ENCODE measurements around the gene SERPINB8. TPM values are rescaled to one million over a fixed set of nuclear protein-coding genes. Genes with fewer than 3 reads are reported as not detected.

SERPINB8 gene
- total RNA-seq, 4 donors from 2014 or later: 6.2 to 18.4 (median 11.1) TPM

- intact Hi-C loops (cut with DNase I): no loop called here
- peaks cover 0 to 21% (median 0%) of the 10 kb centered on the region in 4 donors for H3K27me3 ChIP-seq
- no peak for TF ChIP-seq EP300 (IDR thresholded peaks at IDR 0.05)
- TF ChIP-seq POLR2AphosphoS5 (IDR thresholded peaks at IDR 0.05): no peak
- no peak for TF ChIP-seq POLR2A (IDR thresholded peaks at IDR 0.05; ENCODE audit: low read depth)
- TF ChIP-seq, protein P1, sequence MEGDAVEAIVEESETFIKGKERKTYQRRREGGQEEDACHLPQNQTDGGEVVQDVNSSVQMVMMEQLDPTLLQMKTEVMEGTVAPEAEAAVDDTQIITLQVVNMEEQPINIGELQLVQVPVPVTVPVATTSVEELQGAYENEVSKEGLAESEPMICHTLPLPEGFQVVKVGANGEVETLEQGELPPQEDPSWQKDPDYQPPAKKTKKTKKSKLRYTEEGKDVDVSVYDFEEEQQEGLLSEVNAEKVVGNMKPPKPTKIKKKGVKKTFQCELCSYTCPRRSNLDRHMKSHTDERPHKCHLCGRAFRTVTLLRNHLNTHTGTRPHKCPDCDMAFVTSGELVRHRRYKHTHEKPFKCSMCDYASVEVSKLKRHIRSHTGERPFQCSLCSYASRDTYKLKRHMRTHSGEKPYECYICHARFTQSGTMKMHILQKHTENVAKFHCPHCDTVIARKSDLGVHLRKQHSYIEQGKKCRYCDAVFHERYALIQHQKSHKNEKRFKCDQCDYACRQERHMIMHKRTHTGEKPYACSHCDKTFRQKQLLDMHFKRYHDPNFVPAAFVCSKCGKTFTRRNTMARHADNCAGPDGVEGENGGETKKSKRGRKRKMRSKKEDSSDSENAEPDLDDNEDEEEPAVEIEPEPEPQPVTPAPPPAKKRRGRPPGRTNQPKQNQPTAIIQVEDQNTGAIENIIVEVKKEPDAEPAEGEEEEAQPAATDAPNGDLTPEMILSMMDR (IDR thresholded peaks at IDR 0.05): no peak
- DNase-seq (ENCODE audit: extremely low spot score): no peak
- peaks cover 0 to 3% (median 0%) of the 10 kb centered on the region in 4 donors for H3K4me1 ChIP-seq
- no peaks in the 10 kb centered on the region for H3K36me3 ChIP-seq
- H3K4me3 ChIP-seq: no peak overlapping the region
- 44% methylated on average over 6 of the region's 6 CpGs for WGBS
- H3K27ac ChIP-seq (replicated peaks in 1 of 4): no peak overlapping the region
- H3K9me3 ChIP-seq: no peaks in the 10 kb centered on the region
Measured at GRCh38 chr18:64032312-64032711, 62.4 kb downstream of the SERPINB8 start.

DNA sequence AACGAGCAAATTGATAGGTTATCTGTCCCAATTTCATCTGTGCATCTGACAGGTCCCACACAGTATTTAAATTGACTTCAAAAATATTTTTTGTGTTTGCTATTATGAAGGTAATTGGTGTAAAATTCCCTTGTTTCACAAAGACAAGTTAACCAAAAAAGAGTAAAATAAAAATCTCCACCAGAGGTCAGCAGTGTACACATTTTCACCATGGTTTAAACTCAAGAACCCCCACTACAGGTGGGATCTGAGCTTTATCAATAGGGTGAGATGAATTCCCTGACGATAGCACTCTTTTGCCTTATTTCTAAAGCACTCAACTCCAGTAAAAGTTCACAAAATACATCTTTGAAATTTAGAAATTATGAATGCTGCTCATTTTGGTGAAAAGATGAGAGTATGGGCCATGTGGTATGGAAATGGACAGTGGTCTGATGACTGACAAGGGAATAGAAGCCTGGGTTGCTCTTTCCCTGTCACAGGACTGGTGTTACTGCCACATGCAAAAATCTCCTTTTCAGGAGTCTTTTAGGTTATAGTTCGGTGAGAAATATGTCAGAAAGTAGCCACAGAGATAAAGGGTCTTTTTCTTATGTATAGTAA is 68.0 kb downstream of the SERPINB8 start:
- DNase-seq (ENCODE audit: extremely low spot score): no peak
- H3K27ac ChIP-seq (replicated peaks in 1 of 4): no peak overlapping the region
- no peak for TF ChIP-seq POLR2AphosphoS5 (IDR thresholded peaks at IDR 0.05)
- TF ChIP-seq, protein P1 (IDR thresholded peaks at IDR 0.05): peak in 2 of 3 experiments; percentile 20 to 43
- intact Hi-C loops (cut with DNase I): no loop called here
- WGBS: 21% methylated on average over 3 of the region's 3 CpGs
- H3K4me3 ChIP-seq: no peak overlapping the region
- H3K36me3 ChIP-seq: no peaks in the 10 kb centered on the region
- H3K4me1 ChIP-seq: no peaks in the 10 kb centered on the region
- H3K27me3 ChIP-seq: no peaks in the 10 kb centered on the region
- peaks cover 0 to 6% (median under 1%) of the 10 kb centered on the region in 4 donors for H3K9me3 ChIP-seq

Other genes with a start within 250 kb of the SERPINB8 start
- gene SERPINB7, start 194.7 kb upstream of the SERPINB8 start, total RNA-seq: not detected
- gene SERPINB2, start 82.4 kb upstream of the SERPINB8 start, total RNA-seq: 10 to 100 TPM in 1 of 4 donors, not detected in 3; 24.5 TPM
- gene SERPINB10, start 62.1 kb upstream of the SERPINB8 start, total RNA-seq: 1 to 10 TPM in 1 of 4 donors, not detected in 3; 2.3 TPM
- not detected for gene HMSD, start 20.8 kb upstream of the SERPINB8 start, total RNA-seq
- not detected for gene LINC00305, start 179.0 kb downstream of the SERPINB8 start, total RNA-seq